GM12892 (cell line): ENCODE results near the gene TMTC1.

ENCODE experiments used
- DNase-seq: peaks from one replicate; pipeline ENCODE4 v3.0.0; 2011; ENCODE audit not compliant: insufficient read length
- FAIRE-seq: peaks from 2 replicates; lab custom pipeline; 2011; peaks lifted over from hg19 to GRCh38; lab: Jason Lieb, UNC
- POLR2A ChIP-seq: IDR thresholded peaks from 2 replicates; pipeline ENCODE4 v1.6.1; 2011; ENCODE audit warnings: low read depth, low read length, control low read depth
- POLR2AphosphoS5 ChIP-seq: IDR thresholded peaks from 2 replicates; pipeline ENCODE4 v1.6.1; 2011; ENCODE audit warnings: low read depth, low read length, control low read depth
- TAF1 ChIP-seq: IDR thresholded peaks from 2 replicates; pipeline ENCODE4 v1.6.1; 2011; ENCODE audit warnings: low read depth, mild to moderate bottlenecking, control low read depth, low read length, borderline replicate concordance

The TMTC1 gene

DNA sequence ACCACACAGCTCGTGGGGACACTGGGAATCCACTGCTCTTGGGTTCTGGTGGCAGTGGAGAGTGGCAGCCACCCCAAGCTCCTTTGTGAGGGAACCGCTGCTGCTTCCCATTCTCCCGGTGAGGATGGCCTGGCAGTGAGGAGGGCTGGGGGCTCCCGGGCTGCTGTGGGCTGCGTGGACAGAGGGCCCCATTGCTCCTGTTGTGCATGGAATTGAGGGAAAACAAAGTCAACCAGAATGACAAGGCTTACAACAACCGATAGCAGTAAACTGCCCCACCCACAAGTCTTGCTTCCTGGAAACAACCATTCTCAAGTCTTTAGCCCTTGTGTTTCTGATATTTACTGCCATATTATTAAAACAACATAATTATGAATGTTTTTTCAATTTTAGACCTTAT, 32.1 kb downstream of the TMTC1 start:
- FAIRE-seq (no peak), DNase-seq (no peak)
- TF ChIP-seq POLR2AphosphoS5 (no peak), TAF1 (no peak), POLR2A (no peak)

DNA sequence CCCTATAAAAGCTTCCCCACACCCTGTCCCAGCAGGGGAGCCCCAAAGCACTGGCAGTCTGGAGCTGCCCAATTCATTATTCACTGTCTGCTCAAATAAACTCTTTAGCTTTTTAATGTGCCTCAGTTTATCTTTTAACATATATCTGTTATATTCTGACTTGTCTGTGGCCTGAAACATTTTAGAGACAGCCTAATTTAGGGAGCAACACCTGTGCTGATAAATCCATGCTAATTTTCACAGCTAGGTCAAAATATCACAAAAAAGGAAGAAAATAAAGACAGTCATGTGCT, 32.9 kb downstream of the TMTC1 start:
- DNase-seq = no peak
- FAIRE-seq = no peak

DNA sequence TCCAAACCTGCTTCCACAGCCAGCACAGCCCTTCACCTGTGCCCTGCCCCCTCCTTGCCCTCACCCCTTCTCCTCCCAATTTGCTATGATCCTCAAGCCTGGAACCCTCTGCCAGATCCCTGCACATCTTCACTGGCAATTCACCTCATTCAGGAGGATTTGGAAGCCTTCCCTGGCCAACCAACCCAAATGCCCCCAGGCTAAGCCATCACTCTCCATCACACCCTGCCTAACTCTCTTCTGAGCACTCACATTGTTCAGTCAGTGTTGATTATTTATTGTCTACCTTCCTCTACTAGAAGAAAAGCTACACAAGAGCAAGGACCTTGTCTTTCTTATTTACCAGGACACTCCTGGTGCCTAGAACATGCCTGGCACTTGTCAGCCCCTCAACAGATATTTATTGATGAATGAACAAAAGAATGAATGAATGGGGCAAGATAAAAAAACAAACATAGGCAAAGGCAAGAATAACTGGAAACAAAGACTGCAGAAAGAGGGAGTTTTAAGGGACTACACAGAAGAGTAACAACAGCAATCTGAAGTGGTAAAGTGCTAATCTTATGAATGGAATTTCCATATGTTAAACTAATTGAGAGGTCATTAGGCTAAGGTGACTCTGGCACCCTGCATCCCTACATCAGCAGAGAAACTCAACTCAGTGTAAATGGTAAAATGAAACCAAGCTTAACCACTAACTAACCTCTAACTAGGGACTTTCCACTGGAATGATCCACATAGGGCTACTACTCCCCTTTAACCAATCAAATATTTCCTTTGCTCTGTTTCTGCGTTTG, 33.4 kb downstream of the TMTC1 start:
- FAIRE-seq = no peak

More for the DNA sequence above, 32.9 kb downstream of the TMTC1 start:
- TF ChIP-seq POLR2A (no peak), TAF1 (no peak), POLR2AphosphoS5 (no peak)

DNA sequence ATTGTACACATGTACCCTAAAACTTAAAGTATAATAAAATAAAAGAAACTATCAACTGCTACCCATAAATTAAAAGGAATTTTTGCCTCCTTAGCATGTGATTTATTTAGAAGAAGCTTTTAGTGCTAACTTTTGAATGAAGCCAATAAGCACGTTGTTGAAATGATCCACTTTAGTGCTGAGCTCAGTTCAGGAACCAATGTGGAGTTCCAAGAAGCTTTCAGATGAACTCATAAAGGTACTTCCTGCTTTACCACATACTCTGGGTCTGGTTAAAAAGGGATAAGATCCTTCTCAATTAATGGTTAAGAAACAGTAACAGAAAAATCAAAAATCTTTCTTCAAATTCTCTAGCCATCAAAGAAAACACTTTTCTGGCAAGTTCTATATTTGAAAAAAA, 39.4 kb downstream of the TMTC1 start:
- no peak for DNase-seq
- no peak for TF ChIP-seq POLR2A
- no peak for TF ChIP-seq POLR2AphosphoS5
- no peak for TF ChIP-seq TAF1
- FAIRE-seq = no peak

More for the DNA sequence above, 33.4 kb downstream of the TMTC1 start:
- DNase-seq = no peak
- TF ChIP-seq POLR2A (no peak), POLR2AphosphoS5 (no peak), TAF1 (no peak)

DNA sequence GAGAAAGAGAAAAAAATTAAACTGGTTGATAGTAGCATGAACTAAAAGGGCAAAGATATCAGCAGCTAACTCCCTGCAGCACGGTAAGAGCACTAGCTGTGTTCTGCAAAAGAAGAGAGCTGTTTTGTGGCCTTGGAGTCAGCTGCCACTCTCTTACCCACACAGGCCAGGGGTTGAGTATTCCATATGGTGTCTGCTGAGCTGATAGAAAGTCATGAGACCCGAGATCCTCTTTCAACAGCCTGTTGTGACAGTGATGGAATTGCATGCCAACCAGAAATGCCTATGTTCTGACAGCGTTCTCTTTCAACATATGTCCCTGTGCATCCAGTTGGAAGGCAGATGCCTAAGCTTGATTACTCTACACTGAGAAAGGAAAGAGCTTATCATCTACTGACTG, 39.9 kb downstream of the TMTC1 start:
- TF ChIP-seq TAF1 = no peak
- TF ChIP-seq POLR2AphosphoS5 = no peak
- TF ChIP-seq POLR2A = no peak
- FAIRE-seq (no peak), DNase-seq (no peak)

DNA sequence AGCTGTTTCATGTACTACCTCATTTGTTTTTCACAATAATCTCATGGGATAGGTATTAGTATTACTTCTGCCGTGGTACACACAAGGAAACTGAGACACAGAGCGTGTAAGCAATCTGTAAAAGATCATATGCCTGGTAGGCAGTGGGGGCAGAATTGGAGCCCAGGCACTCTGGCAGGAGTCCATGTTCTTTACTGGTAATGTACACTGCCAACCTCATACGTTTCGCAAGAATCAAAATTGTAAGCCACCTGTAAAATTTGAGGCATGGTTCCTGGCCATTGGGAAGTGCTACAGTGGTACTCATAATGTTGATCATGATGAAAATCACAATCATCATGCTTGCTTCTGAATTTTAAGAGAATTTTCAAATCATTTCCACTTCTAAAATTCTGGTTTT, 40.7 kb downstream of the TMTC1 start:
- no peak for FAIRE-seq

DNA sequence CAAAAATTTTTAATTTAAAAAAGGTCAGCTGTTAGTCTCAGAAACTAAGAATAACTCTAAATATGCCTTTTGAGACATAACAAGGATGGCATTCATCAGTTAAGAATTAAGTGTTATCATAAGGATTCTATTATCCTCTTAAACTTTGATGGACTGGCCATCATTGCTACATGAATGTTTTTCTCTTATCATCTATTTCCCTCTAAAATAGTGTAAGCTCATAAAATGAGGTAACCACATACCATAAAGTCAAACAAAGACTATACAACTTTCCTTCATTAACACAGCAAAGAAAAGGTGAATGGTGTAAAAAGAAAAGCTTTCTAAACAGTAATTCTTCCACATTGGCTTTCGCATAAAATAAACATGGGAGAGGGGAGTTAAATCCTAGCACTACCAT, 41.1 kb downstream of the TMTC1 start:
- FAIRE-seq (no peak), DNase-seq (no peak)
- TF ChIP-seq TAF1 = no peak
- no peak for TF ChIP-seq POLR2AphosphoS5
- no peak for TF ChIP-seq POLR2A

More for the DNA sequence above, 40.7 kb downstream of the TMTC1 start:
- no peak for TF ChIP-seq POLR2A
- no peak for TF ChIP-seq TAF1
- no peak for TF ChIP-seq POLR2AphosphoS5
- no peak for DNase-seq

DNA sequence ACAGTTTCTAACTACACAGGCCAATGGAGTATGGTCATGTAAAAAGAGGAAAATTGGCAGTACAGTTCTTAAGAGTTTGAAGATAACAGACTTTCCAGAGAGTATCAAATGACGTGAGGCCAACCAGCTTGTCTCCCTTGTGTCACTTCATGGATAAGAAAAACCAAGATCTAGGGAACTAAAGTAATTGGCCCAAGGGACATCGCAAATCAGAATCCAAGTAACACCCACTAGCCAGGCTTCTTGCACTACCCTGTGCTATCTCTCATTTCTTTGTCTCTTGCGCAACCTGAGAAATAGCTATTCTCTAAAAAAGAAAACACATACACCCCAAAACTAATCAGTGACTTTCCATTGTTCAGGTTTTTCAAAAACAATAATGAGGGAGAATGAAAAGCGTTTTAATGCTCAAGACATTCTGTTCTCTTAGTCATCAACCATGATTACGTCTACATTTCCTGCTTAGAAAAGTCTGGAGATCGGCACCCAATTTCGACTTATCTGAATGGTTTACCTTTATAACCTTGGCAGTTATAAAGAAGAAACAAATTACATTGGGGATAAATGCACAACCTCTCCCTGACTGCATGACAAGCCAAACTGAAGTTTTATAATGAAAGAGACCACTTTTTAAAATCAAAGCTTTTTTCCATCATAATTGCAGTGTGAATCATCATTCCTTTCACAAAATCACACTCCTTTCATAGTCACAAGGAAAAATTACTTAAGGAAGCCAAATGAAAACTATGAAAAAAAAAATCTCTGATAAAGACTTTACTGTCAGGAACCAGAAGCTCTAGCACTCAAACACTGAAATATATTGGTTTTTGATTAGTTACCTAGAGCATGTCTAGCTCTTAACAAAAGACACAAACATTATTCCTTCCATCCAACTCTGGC, 42.1 kb downstream of the TMTC1 start:
- no peak for DNase-seq

DNA sequence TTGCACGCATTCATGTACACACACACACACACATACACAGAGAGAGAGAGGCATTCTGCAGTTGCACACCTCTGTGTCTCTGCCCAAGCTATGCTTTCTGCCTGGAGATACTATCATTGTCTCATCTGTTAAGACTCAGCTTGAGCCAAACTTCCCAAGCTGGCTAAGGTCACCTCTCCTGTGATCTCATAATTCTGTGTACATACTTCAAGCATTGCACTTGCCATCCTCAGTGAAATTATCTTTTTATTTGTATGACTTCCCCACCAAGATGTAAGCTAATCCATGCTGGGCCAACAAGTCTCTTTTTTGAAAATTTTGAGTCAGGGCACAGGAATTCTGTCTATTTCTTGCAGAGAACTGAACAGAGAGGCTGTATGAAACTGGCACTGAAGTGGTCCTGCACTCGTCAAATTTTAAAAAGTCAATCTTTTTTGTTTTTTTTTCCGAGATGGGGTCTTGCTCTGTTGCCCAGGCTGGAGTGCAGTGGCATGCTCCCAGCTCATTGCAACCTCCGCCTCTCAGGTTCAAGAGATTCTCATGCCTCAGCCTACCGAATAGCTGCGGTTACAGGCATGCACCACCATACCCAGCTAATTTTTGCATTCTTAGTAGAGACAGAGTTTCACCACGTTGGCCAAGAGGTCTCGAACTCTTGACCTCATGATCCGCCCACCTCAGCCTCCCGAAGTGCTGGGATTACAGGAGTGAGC, 44.3 kb downstream of the TMTC1 start:
- TF ChIP-seq POLR2AphosphoS5 (no peak), TAF1 (no peak), POLR2A (no peak)
- DNase-seq (no peak), FAIRE-seq (no peak)

More for the DNA sequence above, 42.1 kb downstream of the TMTC1 start:
- no peak for TF ChIP-seq POLR2AphosphoS5
- TF ChIP-seq POLR2A = no peak
- no peak for TF ChIP-seq TAF1
- FAIRE-seq = no peak

DNA sequence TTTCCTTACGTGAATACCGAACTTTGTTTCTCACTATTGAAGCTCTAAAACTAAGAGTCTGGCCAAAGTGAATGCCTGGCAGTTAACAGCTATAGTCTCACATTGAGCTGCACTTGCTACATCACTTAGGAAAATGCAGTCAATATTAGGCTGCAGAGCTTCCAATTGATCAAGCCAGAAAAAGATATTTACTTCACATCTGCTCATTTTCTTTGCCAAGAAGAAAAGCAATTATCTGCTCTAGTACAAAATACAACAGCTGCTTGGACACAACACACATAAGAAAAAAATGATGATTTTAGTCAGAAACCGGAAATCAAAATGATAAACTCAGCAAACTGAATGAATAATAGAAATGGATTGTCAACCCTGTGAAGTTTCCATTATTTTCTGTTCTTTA, 45.4 kb downstream of the TMTC1 start:
- FAIRE-seq = no peak
- no peak for DNase-seq
- TF ChIP-seq TAF1 (no peak), POLR2A (no peak), POLR2AphosphoS5 (no peak)

DNA sequence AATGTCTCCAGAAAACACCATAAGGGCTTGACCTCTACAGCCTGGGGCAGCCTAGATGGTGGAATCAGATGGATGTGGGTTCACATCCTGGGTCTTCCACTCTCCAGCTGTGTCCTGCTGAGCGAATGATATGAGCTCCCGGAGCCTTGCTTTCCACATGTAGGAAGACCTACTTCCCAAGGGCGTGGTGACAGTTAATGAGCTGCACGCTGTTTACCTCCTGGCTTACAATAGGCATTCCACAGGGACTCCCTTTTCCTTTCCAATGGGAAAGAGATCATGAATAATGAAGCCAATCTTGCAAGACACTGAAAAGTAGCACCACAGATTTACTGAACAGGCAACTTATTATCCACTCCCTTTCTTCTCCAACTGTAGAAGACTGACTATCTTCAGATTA, 46.1 kb downstream of the TMTC1 start:
- FAIRE-seq = no peak
- DNase-seq = no peak
- TF ChIP-seq TAF1 (no peak), POLR2AphosphoS5 (no peak), POLR2A (no peak)
